GM18498 (cell line): ENCODE results near the gene TSHZ1.

Source experiments
- ATAC-seq: cut with Tn5 transposase; IDR thresholded peaks from one replicate; pipeline ENCODE4 v1.9.1; 2021; ENCODE audit warnings: mild to moderate bottlenecking, moderate library complexity; ENCODE audit not compliant: unreplicated experiment

TSHZ1 gene

DNA sequence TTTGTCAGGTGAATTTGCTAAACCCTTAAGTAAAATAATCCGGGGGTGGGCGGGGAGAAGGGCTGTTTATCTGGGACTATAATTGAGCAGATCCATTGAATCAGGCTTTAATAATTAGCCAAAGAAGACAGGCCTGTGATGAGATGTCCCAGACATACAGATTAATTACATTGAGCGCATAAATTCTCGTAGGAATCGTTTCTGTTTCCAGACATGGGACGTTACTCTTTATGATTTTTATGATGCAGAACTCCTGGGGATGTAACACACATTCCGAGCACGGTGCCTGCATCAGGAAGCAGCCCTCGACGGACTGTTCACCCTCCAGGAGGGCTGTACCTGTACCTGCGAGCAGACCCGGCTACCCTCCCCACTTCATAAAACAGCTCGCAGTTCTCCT lies 128.0 kb downstream of the TSHZ1 start:
- no peak for ATAC-seq
